ENCODE results near the gene THPO. TPM values are rescaled to one million over a fixed set of nuclear protein-coding genes. Genes with fewer than 3 reads are reported as not detected.

Gene THPO
- total and polyA plus RNA-seq, 9 of the 15 experiments (the other 6 are each of a cell fraction or from before 2014, with no cell fraction given) = 0.11 to 1.1 (median 0.35) TPM; not detected in 1

DNA sequence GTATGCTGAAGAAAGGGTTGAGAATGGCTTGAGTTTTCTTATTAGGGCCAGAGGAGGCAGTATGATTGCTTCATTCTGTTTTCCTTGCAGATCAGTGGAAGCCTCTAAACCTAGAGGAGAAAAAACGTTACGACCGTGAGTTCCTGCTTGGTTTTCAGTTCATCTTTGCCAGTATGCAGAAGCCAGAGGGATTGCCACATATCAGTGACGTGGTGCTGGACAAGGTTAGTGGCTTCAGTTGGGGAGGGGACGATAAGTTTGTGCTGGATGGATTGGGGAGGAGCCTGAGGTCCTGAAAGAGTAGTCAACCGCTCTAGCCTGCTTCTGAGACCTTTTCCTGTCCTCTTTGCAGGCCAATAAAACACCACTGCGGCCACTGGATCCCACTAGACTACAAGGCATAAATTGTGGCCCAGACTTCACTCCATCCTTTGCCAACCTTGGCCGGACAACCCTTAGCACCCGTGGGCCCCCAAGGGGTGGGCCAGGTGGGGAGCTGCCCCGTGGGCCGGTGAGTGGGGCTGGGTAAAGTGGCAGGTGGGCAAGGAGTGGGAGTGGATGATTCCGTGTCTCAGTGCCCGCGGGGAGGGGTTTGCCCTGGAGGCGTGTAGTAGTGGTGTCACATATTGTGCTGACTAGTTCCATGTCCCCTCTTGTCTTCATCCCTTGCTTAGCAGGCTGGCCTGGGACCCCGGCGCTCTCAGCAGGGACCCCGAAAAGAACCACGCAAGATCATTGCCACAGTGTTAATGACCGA, 55.1 kb downstream of the THPO start:
- Histone ChIP-seq H4K20me1 (replicated peaks; ENCODE audit: control insufficient read depth, insufficient read depth, low read length) (peaks cover 29% of the 10 kb centered on the region), H3K36me3 (ENCODE audit: control insufficient read depth, insufficient read depth, low read length) (peaks cover 99% of the 10 kb centered on the region), H3K9ac (ENCODE audit: insufficient read depth in 1 of 2, low read depth in 2 of 2, low read length in 2 of 2) (peak overlapping the region in 1 of 2 experiments; percentile 16; a peak in 1 of 4 replicates), H3K4me3 (no peak overlapping the region), H3K4me1 (replicated peaks in 1 of 2; ENCODE audit: control insufficient read depth in 2 of 2, insufficient read depth in 2 of 2, low read length in 2 of 2) (peaks cover 0 to 17% of the 10 kb centered on the region in 2 experiments; a peak in 4 of 5 replicates), H3K4me2 (ENCODE audit: insufficient read depth, low read length) (no peak overlapping the region), H3K79me2 (ENCODE audit: control insufficient read depth, insufficient read depth, low read length) (peaks cover 70% of the 10 kb centered on the region), H3K9me3 (replicated peaks; ENCODE audit: control insufficient read depth, insufficient read depth, low read depth, low read length) (no peaks in the 10 kb centered on the region), H3K27me3 (ENCODE audit: control insufficient read depth in 2 of 2, insufficient read depth in 2 of 2, low read length in 2 of 2) (no peaks in the 10 kb centered on the region), H3K27ac (ENCODE audit: extremely low read depth, low read depth, low read length) (no peak overlapping the region), H2AFZ (ENCODE audit: low read depth, low read length) (no peak overlapping the region), H3K9me1 (ENCODE audit: control insufficient read depth, insufficient read depth, low read length) (peaks cover 3% of the 10 kb centered on the region)
- no peak for DNase-seq (ENCODE audit: extremely low read depth in 1 of 4, low spot score in 3 of 4)
- intact Hi-C loops (cut with micrococcal nuclease) = no loop called here
- ChIA-PET CTCF (ENCODE audit: low intra/inter-chr PET ratio) (no interaction called here), POLR2A (no interaction called here)
- in situ Hi-C loops (cut with MboI) = no loop called here
- WGBS (ENCODE audit: insufficient coverage, low coverage, missing lambda C conversion rate) = 93% methylated on average over 16 of the region's 20 CpGs
- no peak for ATAC-seq
- BruUV-seq (replicated peaks) = no TSS peak
- FAIRE-seq = no peak
- TF ChIP-seq SMC3 (conservative IDR thresholded peaks at IDR 0.05; ENCODE audit: insufficient read depth, low read depth, low read length) (no peak), TFAM (CRISPR knock-in tag; conservative IDR thresholded peaks at IDR 0.05) (no peak), KAT7 (CRISPR knock-in tag; IDR thresholded peaks at IDR 0.05; ENCODE audit: borderline replicate concordance) (no peak), GTF2E2 (tag; IDR thresholded peaks at IDR 0.05) (no peak), NR4A1 (CRISPR knock-in tag; IDR thresholded peaks at IDR 0.05) (no peak), NR4A1 (tag; IDR thresholded peaks at IDR 0.05) (no peak), POU5F1 (IDR thresholded peaks at IDR 0.05; ENCODE audit: borderline replicate concordance, low read depth, low read length, partially characterized antibody) (no peak), ZFP1 (CRISPR knock-in tag; IDR thresholded peaks at IDR 0.05) (no peak), CCAR2 (IDR thresholded peaks at IDR 0.05; ENCODE audit: low read depth, low read length) (no peak), RBM22 (IDR thresholded peaks at IDR 0.05; ENCODE audit: low read depth, low read length, poor library complexity, severe bottlenecking) (peak; percentile 71), ZC3H11A (IDR thresholded peaks at IDR 0.05; ENCODE audit: low read depth, low read length) (no peak)
- TF ChIP-seq, protein P1, sequence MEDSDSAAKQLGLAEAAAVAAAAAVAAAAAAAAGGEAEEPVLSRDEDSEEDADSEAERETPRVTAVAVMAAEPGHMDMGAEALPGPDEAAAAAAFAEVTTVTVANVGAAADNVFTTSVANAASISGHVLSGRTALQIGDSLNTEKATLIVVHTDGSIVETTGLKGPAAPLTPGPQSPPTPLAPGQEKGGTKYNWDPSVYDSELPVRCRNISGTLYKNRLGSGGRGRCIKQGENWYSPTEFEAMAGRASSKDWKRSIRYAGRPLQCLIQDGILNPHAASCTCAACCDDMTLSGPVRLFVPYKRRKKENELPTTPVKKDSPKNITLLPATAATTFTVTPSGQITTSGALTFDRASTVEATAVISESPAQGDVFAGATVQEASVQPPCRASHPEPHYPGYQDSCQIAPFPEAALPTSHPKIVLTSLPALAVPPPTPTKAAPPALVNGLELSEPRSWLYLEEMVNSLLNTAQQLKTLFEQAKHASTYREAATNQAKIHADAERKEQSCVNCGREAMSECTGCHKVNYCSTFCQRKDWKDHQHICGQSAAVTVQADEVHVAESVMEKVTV (CRISPR knock-in tag; IDR thresholded peaks at IDR 0.05) = no peak
- TF ChIP-seq, protein P2, sequence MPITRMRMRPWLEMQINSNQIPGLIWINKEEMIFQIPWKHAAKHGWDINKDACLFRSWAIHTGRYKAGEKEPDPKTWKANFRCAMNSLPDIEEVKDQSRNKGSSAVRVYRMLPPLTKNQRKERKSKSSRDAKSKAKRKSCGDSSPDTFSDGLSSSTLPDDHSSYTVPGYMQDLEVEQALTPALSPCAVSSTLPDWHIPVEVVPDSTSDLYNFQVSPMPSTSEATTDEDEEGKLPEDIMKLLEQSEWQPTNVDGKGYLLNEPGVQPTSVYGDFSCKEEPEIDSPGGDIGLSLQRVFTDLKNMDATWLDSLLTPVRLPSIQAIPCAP (CRISPR knock-in tag; IDR thresholded peaks at IDR 0.05; ENCODE audit: borderline replicate concordance) = no peak
- TF ChIP-seq, protein P3, sequence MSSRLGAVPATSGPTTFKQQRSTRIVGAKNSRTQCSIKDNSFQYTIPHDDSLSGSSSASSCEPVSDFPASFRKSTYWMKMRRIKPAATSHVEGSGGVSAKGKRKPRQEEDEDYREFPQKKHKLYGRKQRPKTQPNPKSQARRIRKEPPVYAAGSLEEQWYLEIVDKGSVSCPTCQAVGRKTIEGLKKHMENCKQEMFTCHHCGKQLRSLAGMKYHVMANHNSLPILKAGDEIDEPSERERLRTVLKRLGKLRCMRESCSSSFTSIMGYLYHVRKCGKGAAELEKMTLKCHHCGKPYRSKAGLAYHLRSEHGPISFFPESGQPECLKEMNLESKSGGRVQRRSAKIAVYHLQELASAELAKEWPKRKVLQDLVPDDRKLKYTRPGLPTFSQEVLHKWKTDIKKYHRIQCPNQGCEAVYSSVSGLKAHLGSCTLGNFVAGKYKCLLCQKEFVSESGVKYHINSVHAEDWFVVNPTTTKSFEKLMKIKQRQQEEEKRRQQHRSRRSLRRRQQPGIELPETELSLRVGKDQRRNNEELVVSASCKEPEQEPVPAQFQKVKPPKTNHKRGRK (tag; IDR thresholded peaks at IDR 0.05) = no peak
- TF ChIP-seq, protein P4, sequence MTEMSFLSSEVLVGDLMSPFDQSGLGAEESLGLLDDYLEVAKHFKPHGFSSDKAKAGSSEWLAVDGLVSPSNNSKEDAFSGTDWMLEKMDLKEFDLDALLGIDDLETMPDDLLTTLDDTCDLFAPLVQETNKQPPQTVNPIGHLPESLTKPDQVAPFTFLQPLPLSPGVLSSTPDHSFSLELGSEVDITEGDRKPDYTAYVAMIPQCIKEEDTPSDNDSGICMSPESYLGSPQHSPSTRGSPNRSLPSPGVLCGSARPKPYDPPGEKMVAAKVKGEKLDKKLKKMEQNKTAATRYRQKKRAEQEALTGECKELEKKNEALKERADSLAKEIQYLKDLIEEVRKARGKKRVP (CRISPR knock-in tag; IDR thresholded peaks at IDR 0.05) = no peak
- TF ChIP-seq, protein P5, sequence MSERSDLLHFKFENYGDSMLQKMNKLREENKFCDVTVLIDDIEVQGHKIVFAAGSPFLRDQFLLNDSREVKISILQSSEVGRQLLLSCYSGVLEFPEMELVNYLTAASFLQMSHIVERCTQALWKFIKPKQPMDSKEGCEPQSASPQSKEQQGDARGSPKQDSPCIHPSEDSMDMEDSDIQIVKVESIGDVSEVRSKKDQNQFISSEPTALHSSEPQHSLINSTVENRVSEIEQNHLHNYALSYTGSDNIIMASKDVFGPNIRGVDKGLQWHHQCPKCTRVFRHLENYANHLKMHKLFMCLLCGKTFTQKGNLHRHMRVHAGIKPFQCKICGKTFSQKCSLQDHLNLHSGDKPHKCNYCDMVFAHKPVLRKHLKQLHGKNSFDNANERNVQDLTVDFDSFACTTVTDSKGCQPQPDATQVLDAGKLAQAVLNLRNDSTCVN (CRISPR knock-in tag; IDR thresholded peaks at IDR 0.05) = no peak

Data from K562 (cell line).